AG20443 (cell line): ENCODE results near the gene C10orf53.
"Not testable (repeated sequence)": the region's sequence is repeated elsewhere in the genome, so short reads cannot be mapped to it uniquely, and the experiment has no call there.

Experiments
- DNase-seq: peaks from one replicate; pipeline ENCODE4 v3.0.0; 2012; ENCODE audit warnings: low spot score, mixed read lengths

The C10orf53 gene

DNA sequence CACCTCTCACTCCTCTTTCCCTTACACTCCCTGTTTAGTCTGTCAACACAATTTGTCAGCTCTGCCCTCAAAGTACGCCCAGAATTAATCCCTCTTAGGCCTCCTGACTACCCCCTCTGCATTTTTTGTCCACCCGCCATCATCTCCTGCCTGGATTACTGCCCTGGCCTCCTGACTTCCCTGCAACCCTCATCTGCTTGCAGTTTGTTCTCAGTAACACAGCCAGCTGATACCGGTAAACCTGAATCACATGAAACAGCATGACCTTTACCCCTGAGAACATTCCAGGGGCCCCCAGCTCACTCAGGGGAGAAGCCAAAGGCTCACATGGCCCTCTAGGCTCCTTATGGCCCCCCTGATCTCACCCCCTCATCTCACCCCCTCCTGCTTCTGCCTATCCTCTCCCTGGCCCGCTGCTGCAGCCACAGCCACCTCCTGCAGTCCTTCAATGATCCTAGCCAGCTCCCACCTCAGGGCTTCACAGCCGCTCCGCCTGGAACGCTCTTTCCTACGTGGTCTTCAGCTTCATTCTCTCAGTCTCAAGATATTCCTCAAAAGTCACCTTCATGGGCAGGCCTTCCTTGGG is 8.9 kb downstream of the C10orf53 start:
- DNase-seq, result no peak

- no peak for DNase-seq
Measured at GRCh38 chr10:49688920-49689319, 9.5 kb downstream of the C10orf53 start.

DNA sequence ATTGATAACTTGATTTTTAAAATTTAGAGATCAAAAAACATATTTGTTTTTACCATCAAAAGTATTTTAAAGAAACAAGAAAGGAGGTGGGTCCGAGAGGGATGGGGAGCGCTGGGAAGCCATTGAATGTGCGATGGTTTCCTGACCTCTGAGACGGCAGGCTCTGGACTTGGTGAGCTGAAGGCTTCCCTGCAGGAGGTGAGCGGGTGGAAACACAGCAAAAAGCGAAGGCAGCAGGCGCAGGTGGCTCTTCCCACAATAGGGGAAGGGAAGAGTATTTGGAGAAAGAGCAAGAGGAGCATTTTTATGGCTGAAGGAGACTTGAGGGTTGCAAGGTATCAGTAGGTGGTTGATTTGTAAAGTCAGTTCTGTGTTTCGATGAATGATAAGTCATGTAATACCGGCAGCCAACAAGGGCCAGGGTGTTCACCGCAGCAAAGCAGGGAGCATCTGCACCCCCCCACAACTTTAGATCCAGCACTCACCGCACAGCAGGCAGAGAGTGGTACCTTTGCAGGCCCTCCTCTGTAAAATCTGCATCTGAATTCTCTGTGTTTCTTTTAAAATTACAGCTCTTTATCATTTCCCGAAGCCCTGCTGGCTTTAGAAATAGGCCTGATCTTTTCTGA is 10.5 kb downstream of the C10orf53 start:
- DNase-seq, result no peak

DNA sequence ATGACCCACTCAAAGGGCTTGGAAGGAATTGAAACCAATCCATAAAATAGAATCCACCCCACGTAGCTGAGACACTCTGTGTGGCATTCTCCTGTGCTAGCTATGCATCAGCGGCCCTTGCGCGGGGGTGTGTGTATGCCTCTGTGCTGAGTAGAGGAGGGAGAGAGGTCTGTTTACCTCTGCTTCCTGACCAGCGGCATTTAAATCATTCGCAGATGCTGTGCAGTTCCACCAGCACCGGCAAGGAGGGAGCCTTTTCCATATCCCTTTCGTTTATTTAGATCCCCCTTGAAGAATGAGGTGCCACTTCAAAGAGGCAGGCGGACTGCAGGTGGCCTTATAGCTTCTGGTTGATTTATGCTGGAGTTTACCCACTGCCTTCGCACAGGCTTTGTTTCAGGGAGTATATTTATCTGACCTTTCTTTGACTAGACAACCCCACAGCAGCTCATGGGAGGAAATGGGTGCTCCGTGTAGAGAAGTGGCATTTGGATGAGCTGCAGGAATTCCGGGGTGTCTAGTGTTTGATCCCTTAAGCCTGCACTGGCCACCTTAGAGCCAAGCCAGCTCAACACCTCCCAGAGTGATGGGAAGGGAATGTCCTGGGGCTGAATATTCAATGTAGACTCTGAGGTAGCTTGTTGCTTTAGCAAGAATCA is 11.4 kb downstream of the C10orf53 start:
- DNase-seq, result no peak

DNA sequence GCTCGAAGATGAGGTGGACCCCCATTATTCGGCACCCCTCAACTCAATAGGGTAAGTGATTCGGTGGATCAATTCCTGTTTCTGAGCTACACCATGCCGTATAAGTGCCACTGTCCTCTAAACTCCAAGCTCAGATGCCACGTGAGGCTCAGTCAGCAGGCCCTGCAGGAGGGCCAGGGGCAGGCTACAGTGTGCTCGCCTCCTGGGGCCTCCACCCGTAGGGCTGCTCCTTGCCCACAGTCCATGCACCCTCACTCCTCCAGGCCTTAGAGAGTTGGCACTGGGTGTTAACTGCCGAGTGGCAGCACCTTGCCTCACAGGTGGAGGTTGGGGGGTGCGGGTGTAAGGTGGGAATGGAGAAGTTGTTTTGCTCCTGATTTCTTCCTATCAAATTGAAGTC is 12.1 kb downstream of the C10orf53 start:
- DNase-seq, result no peak

GRCh38 chr10:49694466-49694865 is 15.0 kb downstream of the C10orf53 start:
- no peak for DNase-seq

- DNase-seq, result no peak
Measured at GRCh38 chr10:49696311-49696710, 16.9 kb downstream of the C10orf53 start.

DNA sequence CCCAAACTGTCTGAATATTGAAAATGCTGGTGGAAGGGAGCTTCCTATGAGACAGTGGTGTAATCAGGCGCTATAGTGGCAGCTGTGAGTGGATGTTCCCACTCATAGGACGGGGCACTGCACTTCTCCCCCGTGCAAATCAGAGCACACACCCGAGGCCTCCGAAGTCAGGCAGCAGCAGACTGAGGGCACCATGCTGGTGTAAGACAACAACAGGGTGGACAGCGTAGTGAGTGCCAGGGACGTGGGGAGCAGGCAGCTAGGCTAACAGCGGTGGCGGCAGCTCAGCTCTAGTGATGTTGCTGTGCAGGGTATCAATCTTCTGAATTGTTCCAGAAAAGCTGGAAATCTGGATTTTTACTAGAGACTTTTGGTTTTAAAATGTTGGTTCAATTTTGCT is 19.2 kb downstream of the C10orf53 start:
- DNase-seq, result no peak

GRCh38 chr10:49700211-49700610 is 20.8 kb downstream of the C10orf53 start:
- DNase-seq, result no peak

- DNase-seq, result no peak
Measured at GRCh38 chr10:49700997-49701396, 21.5 kb downstream of the C10orf53 start.

DNA sequence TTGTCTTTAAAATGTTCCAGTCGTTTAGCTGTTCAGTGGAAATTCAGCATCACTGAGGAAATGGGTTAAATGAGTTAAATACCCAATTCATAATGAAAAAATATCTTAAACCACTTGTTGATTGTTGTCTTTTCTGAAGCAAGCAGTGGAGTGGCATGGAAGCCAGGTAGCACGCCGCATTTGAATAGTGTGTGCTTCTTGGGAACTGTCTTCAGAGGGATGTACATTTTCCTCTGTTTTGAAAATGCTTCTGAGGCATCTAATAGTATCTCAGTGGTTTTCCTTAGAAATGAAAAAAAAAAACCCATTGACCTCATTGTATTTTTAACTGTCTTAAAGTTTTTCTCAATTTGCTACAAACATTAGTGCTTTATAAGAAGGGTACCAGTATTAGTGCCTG is 28.1 kb downstream of the C10orf53 start:
- no peak for DNase-seq

DNA sequence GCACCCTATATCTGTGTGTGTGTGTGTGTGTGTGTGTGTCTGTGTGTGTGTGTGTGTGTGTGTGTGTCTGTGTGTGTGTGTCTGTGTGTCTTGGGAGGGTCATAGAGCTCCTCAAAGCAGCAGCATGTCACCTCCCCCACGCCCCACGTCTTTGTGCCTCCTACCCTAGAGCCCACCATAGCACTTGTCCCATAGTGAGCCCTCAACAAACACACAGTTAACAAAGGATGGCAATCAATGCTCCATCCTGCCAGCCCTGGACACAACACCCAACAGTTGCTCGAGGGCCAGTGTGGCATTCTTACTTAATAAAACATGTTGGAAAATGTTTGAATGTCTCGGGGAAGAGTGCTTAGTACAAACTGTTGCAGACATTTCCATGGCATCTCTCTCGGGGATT is 30.5 kb downstream of the C10orf53 start:
- DNase-seq, result no peak

GRCh38 chr10:49710966-49711365 is 31.5 kb downstream of the C10orf53 start:
- no peak for DNase-seq

- no peak for DNase-seq
Measured at GRCh38 chr10:49711481-49711880, 32.0 kb downstream of the C10orf53 start.

GRCh38 chr10:49713266-49713665 is 33.8 kb downstream of the C10orf53 start:
- DNase-seq, result no peak

- DNase-seq, result not testable (repeated sequence)
Measured at GRCh38 chr10:49715157-49715556, 35.7 kb downstream of the C10orf53 start.

GRCh38 chr10:49726593-49726992 is 47.1 kb downstream of the C10orf53 start:
- no peak for DNase-seq

DNA sequence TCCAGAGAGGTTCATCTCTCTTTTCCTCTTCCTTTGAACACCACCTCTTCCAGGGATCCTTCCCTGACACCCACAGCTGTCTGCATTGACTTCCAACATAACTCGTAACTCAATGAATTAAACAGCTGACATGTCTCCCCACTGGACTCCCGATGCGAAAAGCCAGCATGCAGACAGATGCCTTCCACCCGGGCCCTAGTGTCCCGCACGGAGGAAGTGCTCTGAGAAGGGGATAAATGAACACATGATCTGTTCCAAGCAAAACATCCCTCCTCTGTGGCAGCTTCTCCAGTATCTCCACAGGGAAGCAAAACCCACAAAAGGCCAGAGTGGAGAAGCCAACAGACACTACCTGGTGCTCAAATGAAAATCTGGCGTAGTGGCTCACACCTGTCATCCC is 54.4 kb downstream of the C10orf53 start:
- no peak for DNase-seq

DNA sequence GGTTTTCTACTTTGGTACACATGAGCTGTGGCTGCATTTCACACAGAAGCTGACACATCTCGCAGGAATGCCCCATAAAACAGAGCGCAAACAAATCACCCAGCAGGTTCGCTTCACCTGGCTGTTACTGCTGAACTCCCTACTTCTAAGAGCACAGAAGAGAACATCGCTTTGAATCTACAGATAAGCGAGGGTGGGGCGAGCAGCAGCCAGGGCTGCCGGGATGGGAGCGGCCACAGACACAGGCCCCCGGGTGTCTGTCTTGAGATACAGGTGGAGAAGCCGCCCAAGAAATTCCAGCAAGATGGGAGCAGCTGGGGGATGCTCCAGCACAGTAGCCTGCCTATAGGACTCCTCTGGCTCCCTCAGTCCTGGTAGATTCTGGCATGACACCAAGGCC is 55.2 kb downstream of the C10orf53 start:
- DNase-seq, result no peak

DNA sequence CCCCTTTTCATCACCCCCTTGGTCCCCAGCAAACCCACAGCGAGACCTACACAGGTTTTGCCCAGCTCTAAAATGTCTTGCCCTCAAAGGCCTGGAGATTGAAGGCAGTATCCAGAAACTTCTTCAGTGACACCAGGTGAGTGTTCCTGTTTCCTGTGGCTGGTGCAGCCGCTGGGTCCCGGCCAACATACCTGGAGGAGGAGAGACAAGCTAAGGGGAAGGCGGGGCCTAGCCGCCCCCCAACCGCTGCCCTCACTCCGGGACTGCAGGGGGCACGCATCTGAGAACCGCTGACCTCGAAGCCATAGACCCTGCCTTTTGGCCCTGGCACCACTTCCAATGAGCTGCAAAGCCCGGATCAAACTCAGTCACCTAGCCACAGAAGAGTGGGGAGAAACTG is 55.7 kb downstream of the C10orf53 start:
- no peak for DNase-seq

GRCh38 chr10:49735848-49736563 is 56.6 kb downstream of the C10orf53 start:
- no peak for DNase-seq

DNA sequence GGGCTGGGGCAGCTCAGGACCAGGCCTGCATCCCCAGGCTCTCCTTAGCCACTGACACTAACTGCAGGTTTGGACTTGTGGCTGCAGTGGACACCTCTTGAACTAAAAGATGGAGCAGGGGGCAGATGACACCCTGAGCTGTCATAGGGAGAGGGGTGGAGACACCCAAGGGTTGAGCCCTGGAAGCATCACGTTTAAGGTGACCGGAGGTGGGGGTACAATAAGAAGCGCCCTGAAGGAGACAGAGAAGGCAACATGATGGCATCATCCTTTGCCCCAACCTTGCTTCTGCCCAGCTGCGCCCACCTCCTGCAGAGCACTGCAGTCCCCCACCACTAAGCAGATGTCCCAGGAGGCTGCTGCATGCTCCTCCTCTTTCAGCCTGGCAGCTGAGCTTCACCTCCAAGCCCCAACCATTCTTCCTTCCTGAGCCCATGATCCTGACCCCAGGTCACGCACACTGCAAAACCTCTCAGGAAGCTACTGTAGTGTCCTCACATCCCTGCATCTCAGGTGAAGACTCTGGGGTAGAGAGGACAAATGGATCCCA is 57.2 kb downstream of the C10orf53 start:
- no peak for DNase-seq
